ENCODE results near the gene ATP2C2. TPM values are rescaled to one million over a fixed set of nuclear protein-coding genes. Genes with fewer than 3 reads are reported as not detected.
"Not testable (repeated sequence)": the region's sequence is repeated elsewhere in the genome, so short reads cannot be mapped to it uniquely, and the experiment has no call there.

ATP2C2 gene
- total RNA-seq, 6 donors from 2014 or later = 36.6 to 153 (median 61.5) TPM

DNA sequence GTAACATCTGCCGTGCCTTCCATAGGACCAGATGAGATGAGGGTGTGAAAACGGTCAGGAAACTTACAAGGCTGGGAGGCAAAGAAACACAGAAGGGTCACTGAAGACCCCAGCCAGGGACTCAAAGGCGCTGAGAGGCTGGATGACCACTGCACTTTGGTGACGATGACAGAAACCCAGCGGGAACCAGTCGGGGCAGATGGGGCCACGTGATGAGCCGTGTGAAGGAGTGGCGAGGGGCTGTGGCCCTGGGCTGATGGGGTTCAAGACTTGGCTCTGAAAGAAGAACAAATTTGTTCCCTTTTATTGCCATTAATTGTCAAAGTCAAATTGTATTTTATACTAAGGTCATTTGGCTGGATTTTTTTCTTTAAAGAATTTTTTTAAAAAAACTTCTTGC, 28.6 kb upstream of the ATP2C2 start:
- H3K27ac ChIP-seq = no peak overlapping the region
- no peak overlapping the region for H3K4me3 ChIP-seq
- H3K9me3 ChIP-seq = peaks cover 0 to 8% (median 0%) of the 10 kb centered on the region in 4 donors
- no peaks in the 10 kb centered on the region for H3K27me3 ChIP-seq
- DNase-seq (no peak), ATAC-seq (ENCODE audit: low FRiP score in 2 of 2) (no peak)
- peaks cover 0 to 5% (median 2%) of the 10 kb centered on the region in 4 donors for H3K4me1 ChIP-seq
- 81 to 82% methylated on average over 9 of the region's 9 CpGs for WGBS, 2 donors
- TF ChIP-seq POLR2A (IDR thresholded peaks at IDR 0.05) (no peak), POLR2AphosphoS5 (IDR thresholded peaks at IDR 0.05) (no peak), EP300 (IDR thresholded peaks at IDR 0.05) (no peak)
- TF ChIP-seq, protein P1, sequence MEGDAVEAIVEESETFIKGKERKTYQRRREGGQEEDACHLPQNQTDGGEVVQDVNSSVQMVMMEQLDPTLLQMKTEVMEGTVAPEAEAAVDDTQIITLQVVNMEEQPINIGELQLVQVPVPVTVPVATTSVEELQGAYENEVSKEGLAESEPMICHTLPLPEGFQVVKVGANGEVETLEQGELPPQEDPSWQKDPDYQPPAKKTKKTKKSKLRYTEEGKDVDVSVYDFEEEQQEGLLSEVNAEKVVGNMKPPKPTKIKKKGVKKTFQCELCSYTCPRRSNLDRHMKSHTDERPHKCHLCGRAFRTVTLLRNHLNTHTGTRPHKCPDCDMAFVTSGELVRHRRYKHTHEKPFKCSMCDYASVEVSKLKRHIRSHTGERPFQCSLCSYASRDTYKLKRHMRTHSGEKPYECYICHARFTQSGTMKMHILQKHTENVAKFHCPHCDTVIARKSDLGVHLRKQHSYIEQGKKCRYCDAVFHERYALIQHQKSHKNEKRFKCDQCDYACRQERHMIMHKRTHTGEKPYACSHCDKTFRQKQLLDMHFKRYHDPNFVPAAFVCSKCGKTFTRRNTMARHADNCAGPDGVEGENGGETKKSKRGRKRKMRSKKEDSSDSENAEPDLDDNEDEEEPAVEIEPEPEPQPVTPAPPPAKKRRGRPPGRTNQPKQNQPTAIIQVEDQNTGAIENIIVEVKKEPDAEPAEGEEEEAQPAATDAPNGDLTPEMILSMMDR (IDR thresholded peaks at IDR 0.05) = no peak
- no peaks in the 10 kb centered on the region for H3K36me3 ChIP-seq

DNA sequence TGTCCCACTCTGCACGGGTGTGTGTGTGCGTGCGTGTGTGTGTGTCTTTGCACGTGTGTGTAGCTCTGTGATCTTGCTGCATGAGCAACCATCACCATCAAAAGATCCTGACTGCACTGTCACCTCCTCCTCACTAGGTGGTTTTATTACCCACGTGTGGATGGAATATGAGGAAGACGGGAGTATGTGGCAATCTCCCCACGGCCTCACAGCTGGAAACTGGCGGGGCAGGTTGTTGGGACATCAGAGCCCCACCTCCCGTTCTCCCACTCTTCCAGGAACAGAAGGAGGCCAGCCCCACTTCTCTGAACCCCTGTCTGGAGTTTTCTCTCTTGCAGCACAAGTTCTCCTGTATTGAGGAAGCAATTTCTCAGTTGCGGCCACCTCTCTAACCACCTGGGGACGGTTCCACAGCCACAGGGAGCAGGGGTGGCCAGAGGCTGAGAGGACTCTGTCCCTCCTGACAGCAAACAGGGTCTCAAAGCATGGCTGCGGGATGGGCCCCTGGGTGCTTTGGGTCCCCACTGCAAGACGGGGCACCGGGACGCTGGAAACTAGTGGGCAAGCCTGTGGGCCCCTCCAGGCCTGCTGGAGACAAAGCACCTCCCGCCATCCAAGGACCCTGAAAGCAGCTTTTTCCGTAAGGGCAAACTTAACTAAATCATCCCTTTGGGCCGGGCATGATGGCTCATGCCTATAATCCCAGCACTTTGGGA, 27.9 kb upstream of the ATP2C2 start:
- peak overlapping the region in 2 of 4 donors; percentile 48 to 75 for H3K27ac ChIP-seq
- no peaks in the 10 kb centered on the region for H3K36me3 ChIP-seq
- peaks cover 0 to 5% (median 2%) of the 10 kb centered on the region in 4 donors for H3K4me1 ChIP-seq
- peaks cover 0 to 8% (median 0%) of the 10 kb centered on the region in 4 donors for H3K9me3 ChIP-seq
- H3K27me3 ChIP-seq = no peaks in the 10 kb centered on the region
- H3K4me3 ChIP-seq = no peak overlapping the region
- TF ChIP-seq EP300 (IDR thresholded peaks at IDR 0.05) = peak in 1 of 4 donors; percentile 49
- peak; percentile 29 to 60 for TF ChIP-seq POLR2AphosphoS5 (IDR thresholded peaks at IDR 0.05)
- no peak for TF ChIP-seq POLR2A (IDR thresholded peaks at IDR 0.05)
- TF ChIP-seq, protein P1 (IDR thresholded peaks at IDR 0.05) = peak in 4 of 6 experiments; percentile 38 to 61 (median 51)
- DNase-seq (peak in 1 of 2 donors; percentile 87), ATAC-seq (ENCODE audit: low FRiP score in 2 of 2) (peak; percentile 29 to 84)
- WGBS, 2 donors = 56 to 61% methylated on average over 8 to 18 of the region's 18 CpGs

DNA sequence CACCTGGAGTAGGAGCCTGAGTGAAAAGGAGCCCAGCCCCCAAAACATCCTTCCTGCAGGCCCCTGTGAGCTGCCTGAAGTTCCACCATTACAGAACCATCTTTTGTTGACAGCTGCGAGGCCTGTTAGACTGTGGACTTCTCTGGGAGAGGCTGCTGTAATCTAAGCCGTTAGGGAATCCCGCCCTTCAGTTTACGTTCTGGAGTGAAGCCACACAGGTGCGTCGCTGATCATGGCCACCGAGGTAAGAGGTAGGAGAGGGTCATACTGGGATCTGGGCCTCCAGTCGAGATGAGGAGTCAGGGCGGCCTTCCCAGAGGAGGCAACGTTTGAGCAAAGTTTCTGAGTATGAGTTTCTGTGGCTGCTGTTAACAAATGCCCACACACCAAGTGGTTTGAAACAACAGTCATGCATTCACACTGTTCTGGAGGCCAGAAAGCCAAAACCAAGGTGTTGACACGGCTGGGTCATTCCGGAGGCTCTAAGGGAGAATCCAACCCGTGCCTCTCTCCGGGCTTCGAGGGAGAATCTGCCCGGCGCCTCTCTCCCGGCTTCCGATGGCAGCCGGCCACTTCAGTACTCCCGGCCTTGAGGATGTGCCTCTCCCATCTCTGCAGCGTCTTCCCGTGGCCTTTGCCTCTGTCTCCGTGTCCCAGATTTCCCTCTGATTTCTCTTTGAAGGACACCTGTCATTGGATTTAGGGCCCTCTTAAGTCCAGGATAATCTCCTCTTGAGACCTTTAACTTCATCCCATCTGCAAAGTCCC, 26.6 kb upstream of the ATP2C2 start:
- 85 to 91% methylated on average over 22 to 24 of the region's 24 CpGs for WGBS, 2 donors

DNA sequence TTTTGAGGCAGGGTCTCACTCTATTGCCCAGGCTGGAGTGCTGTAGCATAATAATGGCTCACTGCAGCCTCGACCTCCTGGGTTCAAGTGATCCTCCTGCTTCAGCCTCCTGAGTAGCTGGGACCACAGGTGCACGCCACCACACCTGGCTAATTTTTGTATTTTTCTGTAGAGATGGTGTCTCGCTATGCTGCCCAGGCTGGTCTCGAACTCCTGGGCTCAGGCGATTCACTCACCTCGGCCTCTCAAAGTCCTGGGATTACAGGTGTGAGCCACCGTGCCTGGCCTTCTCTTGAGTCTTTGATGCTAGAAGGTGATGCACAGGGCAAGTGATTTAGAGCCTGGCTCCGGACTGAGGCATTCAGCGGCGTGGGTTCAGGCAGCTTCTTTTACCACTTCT, 24.5 kb upstream of the ATP2C2 start:
- not testable (repeated sequence) for H3K4me1 ChIP-seq; DNase-seq; H3K27me3 ChIP-seq; ATAC-seq (ENCODE audit: low FRiP score in 2 of 2); H3K9me3 ChIP-seq; H3K36me3 ChIP-seq; H3K4me3 ChIP-seq
- peak overlapping the region in 1 of 4 donors; percentile 16 for H3K27ac ChIP-seq
- 87 to 90% methylated on average over 8 to 10 of the region's 10 CpGs for WGBS, 2 donors

More for the DNA sequence above, 26.6 kb upstream of the ATP2C2 start:
- no peak for ATAC-seq (ENCODE audit: low FRiP score in 2 of 2)
- Histone ChIP-seq H3K4me3 (no peak overlapping the region), H3K9me3 (peaks cover 0 to 4% (median 0%) of the 10 kb centered on the region in 4 donors), H3K36me3 (no peaks in the 10 kb centered on the region), H3K27me3 (no peaks in the 10 kb centered on the region), H3K4me1 (peaks cover 0 to 5% (median 2%) of the 10 kb centered on the region in 4 donors), H3K27ac (no peak overlapping the region)
- TF ChIP-seq EP300 (IDR thresholded peaks at IDR 0.05) (no peak), POLR2A (IDR thresholded peaks at IDR 0.05) (no peak), POLR2AphosphoS5 (IDR thresholded peaks at IDR 0.05) (no peak)
- TF ChIP-seq, protein P1 (IDR thresholded peaks at IDR 0.05) = no peak
- DNase-seq = no peak

DNA sequence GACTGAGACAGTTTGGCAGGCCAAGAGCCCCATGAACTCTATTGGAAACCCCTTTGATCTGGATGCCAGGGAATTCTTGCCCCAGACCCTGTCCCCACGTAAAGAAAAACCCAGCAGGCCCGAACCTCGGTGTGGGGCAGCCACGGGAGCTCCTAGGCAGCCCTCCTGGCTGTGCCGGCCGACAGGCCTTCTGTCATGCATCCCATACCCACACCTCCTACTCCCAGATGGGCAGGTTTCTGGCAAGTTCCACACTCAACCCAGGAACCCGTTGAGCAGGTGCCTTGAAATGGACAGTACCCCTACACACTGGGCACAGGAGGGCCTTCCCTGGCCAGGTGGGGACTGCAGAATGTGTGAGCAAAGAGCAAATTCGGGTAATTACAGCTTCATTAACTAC, 23.6 kb upstream of the ATP2C2 start:
- no peak overlapping the region for H3K27ac ChIP-seq
- H3K9me3 ChIP-seq = no peaks in the 10 kb centered on the region
- no peaks in the 10 kb centered on the region for H3K27me3 ChIP-seq
- no peak overlapping the region for H3K4me3 ChIP-seq
- H3K4me1 ChIP-seq = peaks cover 0 to 5% (median 2%) of the 10 kb centered on the region in 4 donors
- DNase-seq = no peak
- H3K36me3 ChIP-seq = no peaks in the 10 kb centered on the region
- no peak for ATAC-seq (ENCODE audit: low FRiP score in 2 of 2)
- 76 to 86% methylated on average over 7 to 8 of the region's 8 CpGs for WGBS, 2 donors
- TF ChIP-seq, protein P1 (IDR thresholded peaks at IDR 0.05) = no peak
- TF ChIP-seq EP300 (IDR thresholded peaks at IDR 0.05) = no peak
- no peak for TF ChIP-seq POLR2AphosphoS5 (IDR thresholded peaks at IDR 0.05)
- TF ChIP-seq POLR2A (IDR thresholded peaks at IDR 0.05) = no peak
